Measurements from ENCODE around the gene MISP. TPM values are rescaled to one million over a fixed set of nuclear protein-coding genes. Genes with fewer than 3 reads are reported as not detected.

The MISP gene
- total and polyA plus RNA-seq, 2 of the 8 experiments (the other 6 are each of a cell fraction or from before 2014, with no cell fraction given) = 0.43 to 0.45 TPM

- Histone ChIP-seq H4K8ac (ENCODE audit: extremely low read depth, insufficient read depth, low read length) (no peak overlapping the region), H3K23me2 (ENCODE audit: low read depth, low read length) (no peaks in the 10 kb centered on the region; the same call in 1 of the 2 replicates), H2BK20ac (ENCODE audit: low read length) (0 out of 2 replicates have a peak overlapping the region, but pooled peaks have one; percentile 3), H3K9ac (replicated peaks in 1 of 4; ENCODE audit: extremely low read depth in 1 of 4, low read depth in 3 of 4, low read length in 3 of 4) (no peak overlapping the region), H4K5ac (ENCODE audit: insufficient read length, low read depth, low read length) (no peak overlapping the region), H3K23ac (ENCODE audit: insufficient read length) (no peak overlapping the region), H3K18ac (ENCODE audit: extremely low read depth, low read length) (no peak overlapping the region), H4K91ac (replicated peaks; ENCODE audit: insufficient read length, low read length) (no peak overlapping the region), H3K4me3 (ENCODE audit: extremely low read depth in 1 of 4, insufficient read depth in 2 of 4, low read depth in 3 of 4, low read length in 4 of 4) (no peak overlapping the region), H3K4me2 (ENCODE audit: insufficient read depth in 1 of 2, low read depth in 2 of 2, low read length in 2 of 2) (no peak overlapping the region), H2BK15ac (ENCODE audit: low read length) (no peak overlapping the region), H3K4ac (replicated peaks; ENCODE audit: insufficient read length, low read depth, low read length) (no peak overlapping the region), H2AK5ac (ENCODE audit: low read depth, low read length) (no peak overlapping the region), H2AFZ (ENCODE audit: low read length) (no peak overlapping the region), H2BK5ac (ENCODE audit: low read depth, low read length) (no peak overlapping the region; the same call in 1 of the 2 replicates), H2BK120ac (replicated peaks; ENCODE audit: low read depth, low read length) (no peak overlapping the region), H3K9me3 (ENCODE audit: insufficient read depth in 2 of 2, low read depth in 1 of 2, low read length in 1 of 2) (no peaks in the 10 kb centered on the region), H2BK12ac (ENCODE audit: low read depth, low read length) (no peak overlapping the region), H3K36me3 (ENCODE audit: control insufficient read depth in 2 of 4, insufficient read depth in 4 of 4, low read length in 3 of 4) (no peaks in the 10 kb centered on the region), H3K4me1 (replicated peaks in 1 of 4; ENCODE audit: control insufficient read depth in 3 of 4, insufficient read depth in 4 of 4, low read length in 3 of 4) (no peaks in the 10 kb centered on the region; a peak in 1 of 7 replicates), H3K27ac (ENCODE audit: low read depth, low read length) (no peak overlapping the region), H3K79me2 (ENCODE audit: control insufficient read depth in 1 of 2, insufficient read depth in 2 of 2, low read length in 2 of 2) (no peaks in the 10 kb centered on the region), H3K27me3 (replicated peaks in 1 of 4; ENCODE audit: control insufficient read depth in 3 of 4, extremely low read depth in 1 of 4, insufficient read depth in 3 of 4, low read length in 3 of 4) (no peaks in the 10 kb centered on the region), H3K56ac (replicated peaks; ENCODE audit: insufficient read length, low read depth, low read length) (no peak overlapping the region), H4K20me1 (replicated peaks in 1 of 2; ENCODE audit: control insufficient read depth in 1 of 2, insufficient read depth in 2 of 2, low read length in 2 of 2) (no peaks in the 10 kb centered on the region), H3K79me1 (ENCODE audit: low read depth, low read length) (no peaks in the 10 kb centered on the region), H3K14ac (ENCODE audit: insufficient read length) (no peak overlapping the region)
- DNase-seq (ENCODE audit: low read depth in 1 of 2, low spot score in 2 of 2) = no peak
- 86% methylated on average over 5 of the region's 5 CpGs; no CpG with 5 or more reads in 1 of the 2 experiments for WGBS, 2 experiments (ENCODE audit: extremely low coverage in 1 of 2, insufficient coverage in 1 of 2, insufficient read length in 1 of 2, insufficient replicate concordance in 2 of 2, low coverage in 1 of 2, low lambda C conversion rate in 2 of 2, missing lambda C conversion rate in 1 of 2)
- FAIRE-seq = no peak
- CTCF ChIA-PET (ENCODE audit: partially characterized antibody) = interaction anchor here (1.0 to 1.6 kb wide), 7 partner anchors 27 to 102 kb away, joined by 3 to 8 read pairs (median 5); no protein-coding TSS in a partner anchor
- POLR2A ChIA-PET (ENCODE audit: partially characterized antibody) = interaction anchor here (0.8 to 3.5 kb wide), 10 partner anchors 8 to 84 kb away, joined by 3 to 30 read pairs (median 8); no protein-coding TSS in a partner anchor
- no peak for TF ChIP-seq NRF1 (IDR thresholded peaks at IDR 0.05; ENCODE audit: low read depth, low read length)
- no peak for TF ChIP-seq TAF7 (optimal IDR thresholded peaks at IDR 0.05; ENCODE audit: borderline replicate concordance, low read depth, low read length)
- no peak for TF ChIP-seq TBP (IDR thresholded peaks at IDR 0.05; ENCODE audit: low read depth, low read length)
- TF ChIP-seq MAFK (IDR thresholded peaks at IDR 0.05; ENCODE audit: low read depth, low read length) = no peak
- TF ChIP-seq SAP30 (IDR thresholded peaks at IDR 0.05; ENCODE audit: insufficient read depth, insufficient replicate concordance, low read length) = no peak
- no peak for TF ChIP-seq TEAD4 (IDR thresholded peaks at IDR 0.05; ENCODE audit: low read depth, low read length)
- no peak for TF ChIP-seq RNF2 (IDR thresholded peaks at IDR 0.05; ENCODE audit: borderline replicate concordance, low read depth, low read length, missing control alignments, poor library complexity, severe bottlenecking)
- TF ChIP-seq CHD2 (IDR thresholded peaks at IDR 0.05; ENCODE audit: low read length) = no peak
- TF ChIP-seq ATF2 (IDR thresholded peaks at IDR 0.05; ENCODE audit: low read length) = no peak
- no peak for TF ChIP-seq EZH2 (IDR thresholded peaks at IDR 0.05; ENCODE audit: low read depth, low read length, severe bottlenecking)
- TF ChIP-seq ZNF274 (IDR thresholded peaks at IDR 0.05; ENCODE audit: borderline replicate concordance, extremely low read depth, low read length) = no peak
- TF ChIP-seq POU5F1 (IDR thresholded peaks at IDR 0.05; ENCODE audit: low read depth, low read length) = no peak
Measured at GRCh38 chr19:772063-772462, 21.2 kb downstream of the MISP start.
